ENCODE results near the gene PIEZO2.

PIEZO2 gene

GRCh38 chr18:11046140-11046539 is 103.2 kb downstream of the PIEZO2 start:
- Histone ChIP-seq H3K9me3 (ENCODE audit: control insufficient read depth, insufficient read depth, low read depth, low read length) (no peaks in the 10 kb centered on the region; the same call in 1 of the 2 replicates), H3K27ac (ENCODE audit: extremely low read depth, low read depth, low read length) (no peak overlapping the region), H3K4me3 (ENCODE audit: low read depth, low read length) (no peak overlapping the region), H3K36me3 (ENCODE audit: control insufficient read depth in 2 of 2, insufficient read depth in 1 of 2, low read length in 2 of 2) (no peaks in the 10 kb centered on the region), H3K4me1 (ENCODE audit: control insufficient read depth, insufficient read depth, low read length) (peaks cover 2% of the 10 kb centered on the region; the same call in 1 of the 2 replicates)
- ChIA-PET POLR2A (no interaction called here), CTCF (interaction anchor here (0.6 kb wide), 1 partner anchor 473 kb away, joined by 4 read pairs; no protein-coding TSS in a partner anchor)
- TF ChIP-seq ZNF16 (tag by site-specific recombination; IDR thresholded peaks at IDR 0.05; ENCODE audit: low read depth): no peak
- TF ChIP-seq ZNF146 (tag by site-specific recombination; IDR thresholded peaks at IDR 0.05): no peak
- TF ChIP-seq ZNF239 (tag by site-specific recombination; IDR thresholded peaks at IDR 0.05): no peak
- no peak for TF ChIP-seq ZNF404 (tag by site-specific recombination; IDR thresholded peaks at IDR 0.05)
- TF ChIP-seq BCL11A (tag by site-specific recombination; IDR thresholded peaks at IDR 0.05; ENCODE audit: low read depth): no peak
- TF ChIP-seq ZFHX2 (tag by site-specific recombination; conservative IDR thresholded peaks at IDR 0.05): no peak

GRCh38 chr18:11043694-11044093 is 105.7 kb downstream of the PIEZO2 start:
- peaks cover 2% of the 10 kb centered on the region; the same call in 1 of the 2 replicates for H3K4me1 ChIP-seq (ENCODE audit: control insufficient read depth, insufficient read depth, low read length)
- CTCF ChIA-PET: interaction anchor here (7.2 kb wide), 1 partner anchor 193 kb away, joined by 78 read pairs; no protein-coding TSS in a partner anchor

More at GRCh38 chr18:11043694-11044093, 105.7 kb downstream of the PIEZO2 start:
- no peak for TF ChIP-seq ZFP37 (tag by site-specific recombination; IDR thresholded peaks at IDR 0.05)
- no peak for TF ChIP-seq ZNF16 (tag by site-specific recombination; IDR thresholded peaks at IDR 0.05; ENCODE audit: low read depth)
- TF ChIP-seq ZNF704 (tag by site-specific recombination; IDR thresholded peaks at IDR 0.05): no peak
- TF ChIP-seq ZBTB11 (tag by site-specific recombination; conservative IDR thresholded peaks at IDR 0.05; ENCODE audit: low read depth): no peak
- no peak for TF ChIP-seq ZIC2 (tag by site-specific recombination; IDR thresholded peaks at IDR 0.05)
- no peak for TF ChIP-seq ZNF404 (tag by site-specific recombination; IDR thresholded peaks at IDR 0.05)
- no peak for TF ChIP-seq ZNF302 (tag by site-specific recombination; IDR thresholded peaks at IDR 0.05; ENCODE audit: low read depth)
- TF ChIP-seq ZNF76 (tag by site-specific recombination; IDR thresholded peaks at IDR 0.05; ENCODE audit: borderline replicate concordance, low read depth): no peak
- TF ChIP-seq ZNF10 (tag by site-specific recombination; IDR thresholded peaks at IDR 0.05): no peak
- no peak for TF ChIP-seq ZNF555 (tag by site-specific recombination; conservative IDR thresholded peaks at IDR 0.05)
- no peak for TF ChIP-seq ZNF146 (tag by site-specific recombination; IDR thresholded peaks at IDR 0.05)
- TF ChIP-seq ZNF626 (tag by site-specific recombination; IDR thresholded peaks at IDR 0.05): no peak
- no peak for TF ChIP-seq HOXA7 (CRISPR knock-in tag; IDR thresholded peaks at IDR 0.05; ENCODE audit: borderline replicate concordance)
- TF ChIP-seq HOXC10 (CRISPR knock-in tag; IDR thresholded peaks at IDR 0.05): no peak
- TF ChIP-seq ZNF18 (tag by site-specific recombination; IDR thresholded peaks at IDR 0.05): no peak
- Histone ChIP-seq H3K27ac (ENCODE audit: extremely low read depth, low read depth, low read length) (no peak overlapping the region), H3K9me3 (ENCODE audit: control insufficient read depth, insufficient read depth, low read depth, low read length) (no peaks in the 10 kb centered on the region), H3K36me3 (ENCODE audit: control insufficient read depth in 2 of 2, insufficient read depth in 1 of 2, low read length in 2 of 2) (no peaks in the 10 kb centered on the region), H3K4me3 (ENCODE audit: low read depth, low read length) (no peak overlapping the region)
- POLR2A ChIA-PET: no interaction called here
